AML-193 (cell line): Measurements from ENCODE around the gene BUB1.
"Not testable (repeated sequence)": the region's sequence is repeated elsewhere in the genome, so short reads cannot be mapped to it uniquely, and the experiment has no call there.

Source experiments
- DNase-seq, 2 experiments: peaks; one replicate each; lab custom pipeline; 2025; lab: John Stamatoyannopoulos, UW

Gene BUB1

GRCh38 chr2:110655701-110656100, 22.2 kb downstream of the BUB1 start:
- DNase-seq = no peak

GRCh38 chr2:110653861-110654260, 24.0 kb downstream of the BUB1 start:
- DNase-seq = no peak

GRCh38 chr2:110650346-110650745, 27.5 kb downstream of the BUB1 start:
- no peak for DNase-seq

GRCh38 chr2:110647777-110648176, 30.1 kb downstream of the BUB1 start:
- DNase-seq = no peak

GRCh38 chr2:110645616-110646015, 32.2 kb downstream of the BUB1 start:
- no peak for DNase-seq

GRCh38 chr2:110644357-110644756, 33.5 kb downstream of the BUB1 start:
- no peak for DNase-seq

- no peak for DNase-seq
Measured at GRCh38 chr2:110642360-110642759, 35.5 kb downstream of the BUB1 start.

- no peak for DNase-seq
Measured at GRCh38 chr2:110639972-110640371, 37.9 kb downstream of the BUB1 start.

- DNase-seq = no peak
Measured at GRCh38 chr2:110638952-110639695, 38.7 kb downstream of the BUB1 start.

GRCh38 chr2:110638004-110638403, 39.9 kb downstream of the BUB1 start:
- DNase-seq = no peak

- DNase-seq = no peak
Measured at GRCh38 chr2:110637093-110637492, 40.8 kb downstream of the BUB1 start.

GRCh38 chr2:110635949-110636628, 41.8 kb downstream of the BUB1 start:
- DNase-seq = not testable (repeated sequence)

- not testable (repeated sequence) for DNase-seq
Measured at GRCh38 chr2:110627348-110627747, 50.5 kb downstream of the BUB1 start.

GRCh38 chr2:110619326-110619939, 58.4 kb downstream of the BUB1 start:
- DNase-seq = not testable (repeated sequence)

GRCh38 chr2:110613927-110614326, 63.9 kb downstream of the BUB1 start:
- not testable (repeated sequence) for DNase-seq

GRCh38 chr2:110610613-110611250, 67.1 kb downstream of the BUB1 start:
- DNase-seq = not testable (repeated sequence)

- DNase-seq = not testable (repeated sequence)
Measured at GRCh38 chr2:110609843-110610612, 67.8 kb downstream of the BUB1 start.

- DNase-seq = not testable (repeated sequence)
Measured at GRCh38 chr2:110608788-110609502, 68.9 kb downstream of the BUB1 start.

GRCh38 chr2:110605057-110605456, 72.8 kb downstream of the BUB1 start:
- DNase-seq = not testable (repeated sequence)

GRCh38 chr2:110603917-110604591, 73.8 kb downstream of the BUB1 start:
- not testable (repeated sequence) for DNase-seq
